Endothelial cell (in vitro differentiated cells): Measurements from ENCODE around the gene C1orf174. TPM values are rescaled to one million over a fixed set of nuclear protein-coding genes. Genes with fewer than 3 reads are reported as not detected.

ENCODE experiments used
- DNase-seq: peaks from one replicate; pipeline ENCODE4 v3.0.0; 2021; ENCODE audit warnings: low spot score
- H3K27ac Mint-ChIP-seq: one replicate; pipeline ENCODE4 v1.8.0; 2021; ENCODE audit warnings: mixed read lengths, inconsistent platforms; ENCODE audit not compliant: unreplicated experiment
- H3K27me3 Mint-ChIP-seq: one replicate; pipeline ENCODE4 v1.8.0; 2021; ENCODE audit warnings: mild to moderate bottlenecking, moderate library complexity, mixed read lengths, inconsistent platforms; ENCODE audit not compliant: unreplicated experiment
- H3K36me3 Mint-ChIP-seq: one replicate; pipeline ENCODE4 v1.8.0; 2021; ENCODE audit warnings: mild to moderate bottlenecking, low read depth, mixed read lengths, inconsistent platforms; ENCODE audit not compliant: unreplicated experiment
- H3K4me1 Mint-ChIP-seq: one replicate; pipeline ENCODE4 v1.8.0; 2021; ENCODE audit warnings: mild to moderate bottlenecking, mixed read lengths, inconsistent platforms; ENCODE audit not compliant: unreplicated experiment
- H3K4me3 Mint-ChIP-seq: one replicate; pipeline ENCODE4 v1.8.0; 2021; ENCODE audit warnings: mild to moderate bottlenecking, mixed read lengths, inconsistent platforms; ENCODE audit not compliant: unreplicated experiment
- H3K9me3 Mint-ChIP-seq: one replicate; pipeline ENCODE4 v1.8.0; 2021; ENCODE audit warnings: mixed read lengths, inconsistent platforms; ENCODE audit not compliant: unreplicated experiment
- CTCF ChIP-seq: fragments of 200-600 bp; sonication (generic); IDR thresholded peaks from one replicate; pipeline ENCODE4 v1.5.0; 2021; ENCODE audit warnings: antibody characterized with exemption; ENCODE audit not compliant: unreplicated experiment
- total RNA-seq: library from RNA; stranded (reverse); fragmentation: NEBNext Ultra II Directional; extraction: Animal tissue kit (Norgen Biotek cat#: 25700); gene quantifications from one replicate; pipeline ENCODE4 v1.2.1, GENCODE V29; 2021; ENCODE audit not compliant: unreplicated experiment

C1orf174 gene
- total RNA-seq, 1 donor from 2014 or later, result 25.6 TPM

- no peaks in the 10 kb centered on the region for H3K9me3 Mint-ChIP-seq
- no peak for TF ChIP-seq CTCF
- H3K27me3 Mint-ChIP-seq, result no peaks in the 10 kb centered on the region
- no peaks in the 10 kb centered on the region for H3K4me1 Mint-ChIP-seq
- no peak overlapping the region for H3K27ac Mint-ChIP-seq
- H3K36me3 Mint-ChIP-seq, result peaks cover 17% of the 10 kb centered on the region
- peak overlapping the region; percentile 26 for H3K4me3 Mint-ChIP-seq
- no peak for DNase-seq
These were observed 9.4 kb downstream of the C1orf174 start for GRCh38 chr1:3890389-3891328.

- Mint-ChIP-seq H3K36me3 (peaks cover 17% of the 10 kb centered on the region), H3K27me3 (no peaks in the 10 kb centered on the region), H3K27ac (no peak overlapping the region), H3K4me1 (no peaks in the 10 kb centered on the region), H3K4me3 (peak overlapping the region; percentile 26), H3K9me3 (no peaks in the 10 kb centered on the region)
- no peak for TF ChIP-seq CTCF
- no peak for DNase-seq
These were observed 10.1 kb downstream of the C1orf174 start for GRCh38 chr1:3889936-3890335.

GRCh38 chr1:3888301-3888700 lies 11.8 kb downstream of the C1orf174 start:
- Mint-ChIP-seq H3K4me3 (no peak overlapping the region), H3K4me1 (no peaks in the 10 kb centered on the region), H3K36me3 (peaks cover 17% of the 10 kb centered on the region), H3K27ac (no peak overlapping the region), H3K27me3 (no peaks in the 10 kb centered on the region), H3K9me3 (no peaks in the 10 kb centered on the region)
- no peak for DNase-seq
- TF ChIP-seq CTCF, result no peak

- Mint-ChIP-seq H3K4me3 (no peak overlapping the region), H3K36me3 (peaks cover 17% of the 10 kb centered on the region), H3K27ac (no peak overlapping the region)
These were observed 13.4 kb downstream of the C1orf174 start for GRCh38 chr1:3886691-3887090.

More at GRCh38 chr1:3886691-3887090, 13.4 kb downstream of the C1orf174 start:
- no peaks in the 10 kb centered on the region for H3K9me3 Mint-ChIP-seq
- H3K4me1 Mint-ChIP-seq, result no peaks in the 10 kb centered on the region
- DNase-seq, result no peak
- no peak for TF ChIP-seq CTCF
- H3K27me3 Mint-ChIP-seq, result peaks cover 4% of the 10 kb centered on the region
